Neural cell (in vitro differentiated cells): Measurements from ENCODE around the gene GNAI2. TPM values are rescaled to one million over a fixed set of nuclear protein-coding genes. Genes with fewer than 3 reads are reported as not detected.
A peak's percentile ranks its signal among the peaks of the same experiment; 100 is the strongest.

Experiments used
- H2AFZ ChIP-seq: fragments of 200-600, 300-800 bp; sonication (generic), shearing (Covaris generic); 2 replicates; pipeline ENCODE4 v1.6.0; 2014; ENCODE audit warnings: low read depth, mild to moderate bottlenecking, antibody characterized with exemption, low read length, moderate library complexity
- H3F3A ChIP-seq: fragments of 200-600 bp; shearing (Covaris generic); 2 replicates; pipeline ENCODE4 v1.6.1; 2016; ENCODE audit warnings: mild to moderate bottlenecking, moderate library complexity, mixed read lengths, antibody characterized with exemption, low read length; ENCODE audit not compliant: insufficient read depth, poor library complexity, severe bottlenecking
- H3K27ac ChIP-seq: fragments of 200-600, 300-800 bp; sonication (generic), shearing (Covaris generic); 2 replicates; pipeline ENCODE4 v1.5.1; 2014; ENCODE audit warnings: mild to moderate bottlenecking, low read length, moderate library complexity
- H3K27me3 ChIP-seq: fragments of 300-800, 200-600 bp; sonication (generic), shearing (Covaris generic); 2 replicates; pipeline ENCODE4 v1.6.0; 2014; ENCODE audit warnings: mild to moderate bottlenecking, low read depth, low read length, moderate library complexity; ENCODE audit not compliant: insufficient read depth
- H3K36me3 ChIP-seq: fragments of 300-800, 200-600 bp; sonication (generic), shearing (Covaris generic); 2 replicates; pipeline ENCODE4 v1.5.1; 2014; ENCODE audit warnings: mild to moderate bottlenecking, antibody characterized with exemption, low read length, moderate library complexity; ENCODE audit not compliant: insufficient read depth
- H3K4me2 ChIP-seq: fragments of 300-800, 200-600 bp; sonication (generic), shearing (Covaris generic); 2 replicates; pipeline ENCODE4 v1.6.0; 2014; ENCODE audit warnings: mild to moderate bottlenecking, low read length
- H3K4me3 ChIP-seq: fragments of 300-800, 200-600 bp; sonication (generic), shearing (Covaris generic); 2 replicates; pipeline ENCODE4 v1.5.1; 2014; ENCODE audit warnings: mild to moderate bottlenecking, low read length, moderate library complexity
- H3K79me2 ChIP-seq: fragments of 200-600 bp; shearing (Covaris generic); replicated peaks from 2 replicates; pipeline ENCODE4 v1.6.0; 2014; ENCODE audit warnings: mild to moderate bottlenecking, low read length, moderate library complexity; ENCODE audit not compliant: insufficient read depth
- H3K9ac ChIP-seq: fragments of 300-800, 200-600 bp; sonication (generic), shearing (Covaris generic); 2 replicates; pipeline ENCODE4 v1.6.1; 2016; ENCODE audit warnings: mild to moderate bottlenecking, low read length, mixed read lengths
- H3K9me2 ChIP-seq: fragments of 200-600 bp; shearing (Covaris generic); 2 replicates; pipeline ENCODE4 v1.6.1; 2016; ENCODE audit warnings: mild to moderate bottlenecking, low read length, mixed read lengths; ENCODE audit not compliant: insufficient read depth
- H3K9me3 ChIP-seq: fragments of 200-600, 300-800 bp; sonication (generic), shearing (Covaris generic); 2 replicates; pipeline ENCODE4 v1.6.1; 2016; ENCODE audit warnings: mild to moderate bottlenecking, mixed run types, low read length, moderate library complexity, mixed read lengths
- H4K20me1 ChIP-seq: fragments of 200-600 bp; shearing (Covaris generic); 2 replicates; pipeline ENCODE4 v1.6.1; 2016; ENCODE audit warnings: mild to moderate bottlenecking, mixed run types; ENCODE audit not compliant: insufficient read depth
- CTCF ChIP-seq: fragments of 450-650 bp; IDR thresholded peaks from 2 replicates; pipeline ENCODE4 v1.5.1; 2014; ENCODE audit warnings: antibody characterized with exemption, mild to moderate bottlenecking, moderate library complexity; ENCODE audit not compliant: poor library complexity, severe bottlenecking
- EP300 ChIP-seq: fragments of 450-650 bp; conservative IDR thresholded peaks from 2 replicates; pipeline ENCODE4 v1.6.1; 2014; ENCODE audit warnings: antibody characterized with exemption, mild to moderate bottlenecking, moderate library complexity; ENCODE audit not compliant: poor library complexity, severe bottlenecking
- EZH2 ChIP-seq: fragments of 200-600, 300-800 bp; shearing (Covaris generic), sonication (generic); IDR thresholded peaks from 2 replicates; pipeline ENCODE4 v1.6.1; 2014; ENCODE audit warnings: antibody characterized with exemption, low read length, borderline replicate concordance, mild to moderate bottlenecking; ENCODE audit not compliant: insufficient read depth, poor library complexity, severe bottlenecking
- MXI1 ChIP-seq: fragments of 450-650 bp; conservative IDR thresholded peaks from 2 replicates; pipeline ENCODE4 v1.6.1; 2014; ENCODE audit warnings: antibody characterized with exemption, mild to moderate bottlenecking; ENCODE audit not compliant: poor library complexity, severe bottlenecking
- POLR2AphosphoS5 ChIP-seq: IDR thresholded peaks from 2 replicates; pipeline ENCODE4 v1.6.1; 2012
- RAD21 ChIP-seq: fragments of 450-650 bp; conservative IDR thresholded peaks from 2 replicates; pipeline ENCODE4 v1.6.1; 2014; ENCODE audit warnings: antibody characterized with exemption, mild to moderate bottlenecking, moderate library complexity
- SMC3 ChIP-seq: fragments of 450-650 bp; conservative IDR thresholded peaks from 2 replicates; pipeline ENCODE4 v1.6.1; 2014; ENCODE audit warnings: antibody characterized with exemption, mild to moderate bottlenecking, moderate library complexity; ENCODE audit not compliant: poor library complexity
- TAF1 ChIP-seq: IDR thresholded peaks from 2 replicates; pipeline ENCODE4 v1.6.1; 2012; ENCODE audit warnings: low read depth
- polyA plus RNA-seq: library from polyadenylated mRNA; depleted of rRNA; stranded (reverse); fragments of >200 nt; gene quantifications from 2 replicates; pipeline ENCODE4 v1.2.3, GENCODE V29; 2014
- TF ChIP-seq, protein P1 (sequence below): IDR thresholded peaks from 2 replicates; pipeline ENCODE4 v1.6.1; 2012; ENCODE audit warnings: borderline replicate concordance

GNAI2 gene
- polyA plus RNA-seq, 1 donor from 2014 or later, result 101 TPM

- TF ChIP-seq, protein P1, sequence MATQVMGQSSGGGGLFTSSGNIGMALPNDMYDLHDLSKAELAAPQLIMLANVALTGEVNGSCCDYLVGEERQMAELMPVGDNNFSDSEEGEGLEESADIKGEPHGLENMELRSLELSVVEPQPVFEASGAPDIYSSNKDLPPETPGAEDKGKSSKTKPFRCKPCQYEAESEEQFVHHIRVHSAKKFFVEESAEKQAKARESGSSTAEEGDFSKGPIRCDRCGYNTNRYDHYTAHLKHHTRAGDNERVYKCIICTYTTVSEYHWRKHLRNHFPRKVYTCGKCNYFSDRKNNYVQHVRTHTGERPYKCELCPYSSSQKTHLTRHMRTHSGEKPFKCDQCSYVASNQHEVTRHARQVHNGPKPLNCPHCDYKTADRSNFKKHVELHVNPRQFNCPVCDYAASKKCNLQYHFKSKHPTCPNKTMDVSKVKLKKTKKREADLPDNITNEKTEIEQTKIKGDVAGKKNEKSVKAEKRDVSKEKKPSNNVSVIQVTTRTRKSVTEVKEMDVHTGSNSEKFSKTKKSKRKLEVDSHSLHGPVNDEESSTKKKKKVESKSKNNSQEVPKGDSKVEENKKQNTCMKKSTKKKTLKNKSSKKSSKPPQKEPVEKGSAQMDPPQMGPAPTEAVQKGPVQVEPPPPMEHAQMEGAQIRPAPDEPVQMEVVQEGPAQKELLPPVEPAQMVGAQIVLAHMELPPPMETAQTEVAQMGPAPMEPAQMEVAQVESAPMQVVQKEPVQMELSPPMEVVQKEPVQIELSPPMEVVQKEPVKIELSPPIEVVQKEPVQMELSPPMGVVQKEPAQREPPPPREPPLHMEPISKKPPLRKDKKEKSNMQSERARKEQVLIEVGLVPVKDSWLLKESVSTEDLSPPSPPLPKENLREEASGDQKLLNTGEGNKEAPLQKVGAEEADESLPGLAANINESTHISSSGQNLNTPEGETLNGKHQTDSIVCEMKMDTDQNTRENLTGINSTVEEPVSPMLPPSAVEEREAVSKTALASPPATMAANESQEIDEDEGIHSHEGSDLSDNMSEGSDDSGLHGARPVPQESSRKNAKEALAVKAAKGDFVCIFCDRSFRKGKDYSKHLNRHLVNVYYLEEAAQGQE, result no peak
- TF ChIP-seq SMC3 (no peak), POLR2AphosphoS5 (no peak), RAD21 (no peak), EP300 (no peak), EZH2 (no peak), MXI1 (no peak), TAF1 (no peak), CTCF (no peak)
- H3K9ac ChIP-seq, result peak overlapping the region; percentile 83
- H3K9me3 ChIP-seq, result no peaks in the 10 kb centered on the region
- no peaks in the 10 kb centered on the region for H3F3A ChIP-seq
- no peaks in the 10 kb centered on the region for H3K9me2 ChIP-seq
- H3K27ac ChIP-seq, result peak overlapping the region; percentile 96
- H4K20me1 ChIP-seq, result no peaks in the 10 kb centered on the region
- H3K27me3 ChIP-seq, result no peaks in the 10 kb centered on the region
- peak overlapping the region; percentile 62 for H3K4me3 ChIP-seq
- no peak overlapping the region for H2AFZ ChIP-seq
- H3K4me2 ChIP-seq, result peak overlapping the region; percentile 46
- H3K79me2 ChIP-seq, result peaks cover 86% of the 10 kb centered on the region
- no peaks in the 10 kb centered on the region for H3K36me3 ChIP-seq
These were observed 10.5 kb downstream of the GNAI2 start for GRCh38 chr3:50246517-50246954.

GRCh38 chr3:50248387-50248786, 12.4 kb downstream of the GNAI2 start:
- Histone ChIP-seq H3K9me2 (no peaks in the 10 kb centered on the region), H3K27me3 (no peaks in the 10 kb centered on the region), H3K27ac (no peak overlapping the region), H3K36me3 (no peaks in the 10 kb centered on the region), H3F3A (no peaks in the 10 kb centered on the region), H3K9me3 (no peaks in the 10 kb centered on the region), H3K79me2 (peaks cover 70% of the 10 kb centered on the region), H4K20me1 (no peaks in the 10 kb centered on the region), H3K9ac (no peak overlapping the region), H3K4me3 (no peak overlapping the region), H3K4me2 (no peak overlapping the region), H2AFZ (no peak overlapping the region)
- no peak for TF ChIP-seq TAF1
- no peak for TF ChIP-seq RAD21
- TF ChIP-seq MXI1, result no peak
- TF ChIP-seq CTCF, result no peak
- TF ChIP-seq, protein P1, result no peak
- no peak for TF ChIP-seq SMC3
- no peak for TF ChIP-seq POLR2AphosphoS5
- TF ChIP-seq EZH2, result no peak
